HG02973 (cell line): ENCODE data around the gene EIF4A3.
"Not testable (repeated sequence)": the region's sequence is repeated elsewhere in the genome, so short reads cannot be mapped to it uniquely, and the experiment has no call there.

Source experiments
- ATAC-seq: cut with Tn5 transposase; IDR thresholded peaks from one replicate; pipeline ENCODE4 v1.9.1; 2021; ENCODE audit warnings: moderate library complexity; ENCODE audit not compliant: unreplicated experiment

The EIF4A3 gene

GRCh38 chr17:80173916-80174315, 27.0 kb upstream of the EIF4A3 start:
- no peak for ATAC-seq

- no peak for ATAC-seq
These were observed 26.2 kb upstream of the EIF4A3 start for GRCh38 chr17:80173126-80173525.

GRCh38 chr17:80171681-80172080, 24.8 kb upstream of the EIF4A3 start:
- ATAC-seq = no peak

GRCh38 chr17:80169784-80170500, 23.0 kb upstream of the EIF4A3 start, which contains the start of gene CARD14:
Gene CARD14 (plus strand): TSS chr17:80170030. CDS start chr17:80181439, 11,409 bp downstream.
- ATAC-seq = no peak

GRCh38 chr17:80169107-80169506, 22.2 kb upstream of the EIF4A3 start:
- ATAC-seq = no peak

- no peak for ATAC-seq
These were observed 21.4 kb upstream of the EIF4A3 start for GRCh38 chr17:80168371-80168770.

- ATAC-seq = no peak
These were observed 19.5 kb upstream of the EIF4A3 start for GRCh38 chr17:80166446-80166845.

- ATAC-seq = no peak
These were observed 17.3 kb upstream of the EIF4A3 start for GRCh38 chr17:80164185-80164584.

GRCh38 chr17:80163336-80163735, 16.4 kb upstream of the EIF4A3 start:
- ATAC-seq = no peak

- ATAC-seq = no peak
These were observed 13.6 kb upstream of the EIF4A3 start for GRCh38 chr17:80160536-80160935.

GRCh38 chr17:80158846-80159245, 11.9 kb upstream of the EIF4A3 start:
- ATAC-seq = no peak

GRCh38 chr17:80155600-80155999, 8.7 kb upstream of the EIF4A3 start:
- ATAC-seq = not testable (repeated sequence)

GRCh38 chr17:80154166-80154565, 7.2 kb upstream of the EIF4A3 start:
- no peak for ATAC-seq

GRCh38 chr17:80153004-80153403, 6.1 kb upstream of the EIF4A3 start:
- ATAC-seq = no peak

- ATAC-seq = no peak
These were observed 5.3 kb upstream of the EIF4A3 start for GRCh38 chr17:80152081-80152702.

GRCh38 chr17:80151333-80151732, 4.4 kb upstream of the EIF4A3 start:
- no peak for ATAC-seq

GRCh38 chr17:80146121-80147034, 550 bp downstream of the EIF4A3 start:
- peak; percentile 21 for ATAC-seq

- no peak for ATAC-seq
These were observed 1.6 kb downstream of the EIF4A3 start for GRCh38 chr17:80145076-80146075.

GRCh38 chr17:80142929-80143328, 4.0 kb downstream of the EIF4A3 start:
- no peak for ATAC-seq

- no peak for ATAC-seq
These were observed 5.3 kb downstream of the EIF4A3 start for GRCh38 chr17:80141463-80142165.
